AG10803 (cell line): Measurements from ENCODE around the gene CUL9.

Experiments
- DNase-seq: peaks from one replicate; pipeline ENCODE4 v3.0.0; 2010; ENCODE audit warnings: low read depth
- H3K4me3 ChIP-seq: 2 replicates; pipeline ENCODE4 v1.5.1; 2011; ENCODE audit warnings: mild to moderate bottlenecking, low read length, control low read depth
- TF ChIP-seq, protein P1 (sequence below): conservative IDR thresholded peaks from 2 replicates; pipeline ENCODE4 v1.5.1; 2011; ENCODE audit warnings: mild to moderate bottlenecking, low read length, control low read depth, inconsistent platforms

Gene CUL9

DNA sequence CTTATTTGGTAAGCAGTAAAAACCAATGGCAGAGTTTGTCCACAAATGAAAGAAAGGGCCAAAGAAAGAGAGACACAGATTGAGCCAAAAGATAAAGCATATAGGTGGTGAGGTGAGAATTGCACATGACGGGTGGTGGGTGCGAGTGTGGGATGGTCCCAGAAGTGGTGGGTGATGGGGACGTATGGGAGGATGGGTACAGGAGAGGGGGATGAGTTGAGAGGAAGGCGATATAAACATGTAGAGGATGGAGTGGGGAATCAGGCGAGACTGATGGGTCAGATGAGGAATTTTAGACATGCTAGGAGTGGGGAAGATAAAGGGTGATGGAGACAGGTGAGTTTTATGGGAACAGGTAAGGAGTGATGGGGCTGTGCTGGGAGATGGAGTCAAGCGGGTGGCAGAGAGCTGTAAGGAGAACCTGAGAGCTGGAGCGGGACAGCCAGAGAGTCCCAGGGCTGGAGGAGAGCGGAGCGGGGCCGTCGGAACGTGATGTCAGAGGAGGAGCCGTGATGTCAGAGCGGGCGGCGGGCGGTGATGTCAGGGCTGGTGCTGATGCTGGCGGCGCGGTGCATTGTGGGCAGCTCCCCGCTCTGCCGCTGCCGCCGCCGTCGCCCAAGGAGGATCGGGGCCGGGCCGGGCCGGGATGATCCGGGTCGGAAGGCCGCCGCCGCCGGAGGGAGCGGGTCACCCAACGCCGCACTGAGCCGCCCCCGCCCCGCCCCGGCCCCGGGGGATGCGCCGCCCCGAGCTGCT lies 61.1 kb downstream of the CUL9 start, which contains the start of gene TTBK1:
TSS of gene TTBK1 (plus strand) at position 574 of the 756 bp plus-strand sequence. CDS start 3,180 bp downstream, outside the sequence.
- H3K4me3 ChIP-seq = no peak within 1 kb of the TSS
- TF ChIP-seq, protein P1, sequence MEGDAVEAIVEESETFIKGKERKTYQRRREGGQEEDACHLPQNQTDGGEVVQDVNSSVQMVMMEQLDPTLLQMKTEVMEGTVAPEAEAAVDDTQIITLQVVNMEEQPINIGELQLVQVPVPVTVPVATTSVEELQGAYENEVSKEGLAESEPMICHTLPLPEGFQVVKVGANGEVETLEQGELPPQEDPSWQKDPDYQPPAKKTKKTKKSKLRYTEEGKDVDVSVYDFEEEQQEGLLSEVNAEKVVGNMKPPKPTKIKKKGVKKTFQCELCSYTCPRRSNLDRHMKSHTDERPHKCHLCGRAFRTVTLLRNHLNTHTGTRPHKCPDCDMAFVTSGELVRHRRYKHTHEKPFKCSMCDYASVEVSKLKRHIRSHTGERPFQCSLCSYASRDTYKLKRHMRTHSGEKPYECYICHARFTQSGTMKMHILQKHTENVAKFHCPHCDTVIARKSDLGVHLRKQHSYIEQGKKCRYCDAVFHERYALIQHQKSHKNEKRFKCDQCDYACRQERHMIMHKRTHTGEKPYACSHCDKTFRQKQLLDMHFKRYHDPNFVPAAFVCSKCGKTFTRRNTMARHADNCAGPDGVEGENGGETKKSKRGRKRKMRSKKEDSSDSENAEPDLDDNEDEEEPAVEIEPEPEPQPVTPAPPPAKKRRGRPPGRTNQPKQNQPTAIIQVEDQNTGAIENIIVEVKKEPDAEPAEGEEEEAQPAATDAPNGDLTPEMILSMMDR = no peak
- no peak for DNase-seq

GRCh38 chr6:43243664-43244321 lies 61.8 kb downstream of the CUL9 start:
- TF ChIP-seq, protein P1 = no peak
- no peak for DNase-seq
- no peak overlapping the region for H3K4me3 ChIP-seq

- TF ChIP-seq, protein P1 = no peak
- H3K4me3 ChIP-seq = peak overlapping the region; percentile 49
- no peak for DNase-seq
Observed at GRCh38 chr6:43246301-43247113, 64.5 kb downstream of the CUL9 start.

GRCh38 chr6:43247114-43247999 lies 65.4 kb downstream of the CUL9 start:
- TF ChIP-seq, protein P1 = no peak
- DNase-seq = no peak
- peak overlapping the region; percentile 49 for H3K4me3 ChIP-seq

GRCh38 chr6:43248101-43248500 lies 66.1 kb downstream of the CUL9 start:
- H3K4me3 ChIP-seq = no peak overlapping the region
- no peak for DNase-seq
- TF ChIP-seq, protein P1 = no peak

DNA sequence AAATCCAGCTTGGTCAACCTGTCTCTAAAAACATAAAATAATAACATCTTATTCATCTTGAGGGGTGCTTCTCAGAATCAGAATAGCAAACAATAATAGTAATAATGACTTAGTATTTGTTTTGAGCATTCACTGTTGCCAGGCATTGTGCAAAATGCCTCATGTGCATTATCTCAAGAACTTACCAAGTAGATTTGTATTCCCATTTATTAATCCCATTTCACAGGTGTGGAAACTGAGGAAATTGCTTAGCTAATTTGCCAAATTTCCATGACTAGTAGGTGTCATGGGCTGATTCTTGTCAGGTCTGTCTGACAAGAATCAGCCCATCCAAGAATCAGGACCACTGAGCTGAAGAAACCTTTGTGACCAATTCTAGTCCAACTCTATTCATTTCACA lies 66.8 kb downstream of the CUL9 start:
- DNase-seq = no peak
- TF ChIP-seq, protein P1 = no peak
- H3K4me3 ChIP-seq = no peak overlapping the region
